Ishikawa (cell line): Measurements from ENCODE around the gene RABL6.

ENCODE experiments used
- FOXM1 ChIP-seq: IDR thresholded peaks from 2 replicates; pipeline ENCODE4 v1.6.1; 2012; ENCODE audit warnings: low read depth, borderline replicate concordance
- YY1 ChIP-seq: IDR thresholded peaks from 2 replicates; pipeline ENCODE4 v1.6.1; 2012; ENCODE audit warnings: low read depth
- TF ChIP-seq, protein P1 (sequence below): IDR thresholded peaks from 2 replicates; pipeline ENCODE4 v1.6.1; 2012; ENCODE audit warnings: low read depth, mild to moderate bottlenecking

DNA sequence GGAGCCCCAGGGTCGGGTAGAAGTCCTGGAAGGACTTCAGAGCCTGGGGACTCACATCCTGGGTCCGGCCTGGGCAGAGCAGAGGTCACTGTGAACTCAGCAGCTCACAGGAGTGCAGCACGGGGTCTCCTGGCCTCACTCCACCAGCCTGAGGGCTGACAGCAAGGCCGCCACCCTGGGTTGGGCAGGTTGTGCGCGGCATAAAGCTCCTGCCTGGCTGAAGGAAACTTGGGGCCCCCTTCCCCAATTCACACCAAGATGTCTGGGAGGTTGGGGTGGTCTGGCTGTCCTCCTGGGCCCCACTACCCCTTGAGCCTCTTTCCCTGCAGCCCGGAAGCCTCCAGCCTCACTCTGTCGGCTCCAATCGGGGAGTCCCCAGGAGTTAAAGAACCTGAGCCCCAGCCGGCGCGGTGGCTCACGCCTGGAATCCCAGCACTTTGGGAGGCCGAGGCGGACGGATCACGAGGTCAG, 45.5 kb upstream of the RABL6 start:
- TF ChIP-seq YY1 = no peak
- TF ChIP-seq, protein P1, sequence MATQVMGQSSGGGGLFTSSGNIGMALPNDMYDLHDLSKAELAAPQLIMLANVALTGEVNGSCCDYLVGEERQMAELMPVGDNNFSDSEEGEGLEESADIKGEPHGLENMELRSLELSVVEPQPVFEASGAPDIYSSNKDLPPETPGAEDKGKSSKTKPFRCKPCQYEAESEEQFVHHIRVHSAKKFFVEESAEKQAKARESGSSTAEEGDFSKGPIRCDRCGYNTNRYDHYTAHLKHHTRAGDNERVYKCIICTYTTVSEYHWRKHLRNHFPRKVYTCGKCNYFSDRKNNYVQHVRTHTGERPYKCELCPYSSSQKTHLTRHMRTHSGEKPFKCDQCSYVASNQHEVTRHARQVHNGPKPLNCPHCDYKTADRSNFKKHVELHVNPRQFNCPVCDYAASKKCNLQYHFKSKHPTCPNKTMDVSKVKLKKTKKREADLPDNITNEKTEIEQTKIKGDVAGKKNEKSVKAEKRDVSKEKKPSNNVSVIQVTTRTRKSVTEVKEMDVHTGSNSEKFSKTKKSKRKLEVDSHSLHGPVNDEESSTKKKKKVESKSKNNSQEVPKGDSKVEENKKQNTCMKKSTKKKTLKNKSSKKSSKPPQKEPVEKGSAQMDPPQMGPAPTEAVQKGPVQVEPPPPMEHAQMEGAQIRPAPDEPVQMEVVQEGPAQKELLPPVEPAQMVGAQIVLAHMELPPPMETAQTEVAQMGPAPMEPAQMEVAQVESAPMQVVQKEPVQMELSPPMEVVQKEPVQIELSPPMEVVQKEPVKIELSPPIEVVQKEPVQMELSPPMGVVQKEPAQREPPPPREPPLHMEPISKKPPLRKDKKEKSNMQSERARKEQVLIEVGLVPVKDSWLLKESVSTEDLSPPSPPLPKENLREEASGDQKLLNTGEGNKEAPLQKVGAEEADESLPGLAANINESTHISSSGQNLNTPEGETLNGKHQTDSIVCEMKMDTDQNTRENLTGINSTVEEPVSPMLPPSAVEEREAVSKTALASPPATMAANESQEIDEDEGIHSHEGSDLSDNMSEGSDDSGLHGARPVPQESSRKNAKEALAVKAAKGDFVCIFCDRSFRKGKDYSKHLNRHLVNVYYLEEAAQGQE = no peak
- no peak for TF ChIP-seq FOXM1
